T-helper 2 cell treated with Interferon-gamma antibody and Interleukin-4, amounts not matched to agents 5 μg/mL and 100 μg/mL, for 36 hours (primary cell): Measurements from ENCODE around the gene BCL6B.

Experiments
- DNase-seq: peaks from one replicate; pipeline ENCODE4 v3.0.0; 2021; ENCODE audit warnings: low spot score
- H3K27ac Mint-ChIP-seq: one replicate; pipeline ENCODE4 v1.8.0; 2021; ENCODE audit warnings: mild to moderate bottlenecking, mixed read lengths
- H3K27me3 Mint-ChIP-seq: one replicate; pipeline ENCODE4 v1.8.0; 2021; ENCODE audit warnings: low read depth, mixed read lengths
- H3K36me3 Mint-ChIP-seq: one replicate; pipeline ENCODE4 v1.8.0; 2021; ENCODE audit warnings: low read depth, mixed read lengths
- H3K4me1 Mint-ChIP-seq: one replicate; pipeline ENCODE4 v1.8.0; 2021; ENCODE audit warnings: low read depth, mixed read lengths
- H3K4me3 Mint-ChIP-seq: one replicate; pipeline ENCODE4 v1.8.0; 2022; ENCODE audit warnings: mild to moderate bottlenecking, moderate library complexity, mixed read lengths
- H3K9me3 Mint-ChIP-seq: one replicate; pipeline ENCODE4 v1.8.0; 2021; ENCODE audit warnings: mixed read lengths

BCL6B gene

GRCh38 chr17:6998855-6999508, 23.9 kb upstream of the BCL6B start:
- no peak for DNase-seq
- Mint-ChIP-seq H3K27me3 (no peaks in the 10 kb centered on the region), H3K27ac (no peak overlapping the region), H3K36me3 (peaks cover 36% of the 10 kb centered on the region), H3K9me3 (no peaks in the 10 kb centered on the region), H3K4me3 (no peak overlapping the region), H3K4me1 (peaks cover 3% of the 10 kb centered on the region)

- no peak overlapping the region for H3K27ac Mint-ChIP-seq
- DNase-seq = no peak
Observed at GRCh38 chr17:7001318-7001961, 21.4 kb upstream of the BCL6B start.

GRCh38 chr17:7002288-7003047, 20.4 kb upstream of the BCL6B start:
- Mint-ChIP-seq H3K9me3 (no peaks in the 10 kb centered on the region), H3K27me3 (no peaks in the 10 kb centered on the region), H3K36me3 (peaks cover 37% of the 10 kb centered on the region), H3K4me1 (peaks cover 11% of the 10 kb centered on the region), H3K27ac (no peak overlapping the region), H3K4me3 (no peak overlapping the region)
- no peak for DNase-seq

More at GRCh38 chr17:7001318-7001961, 21.4 kb upstream of the BCL6B start:
- Mint-ChIP-seq H3K4me3 (no peak overlapping the region), H3K36me3 (peaks cover 37% of the 10 kb centered on the region), H3K4me1 (peaks cover 9% of the 10 kb centered on the region), H3K9me3 (no peaks in the 10 kb centered on the region), H3K27me3 (no peaks in the 10 kb centered on the region)

GRCh38 chr17:7003745-7004144, 19.1 kb upstream of the BCL6B start:
- H3K9me3 Mint-ChIP-seq = no peaks in the 10 kb centered on the region
- H3K27ac Mint-ChIP-seq = no peak overlapping the region
- peaks cover 14% of the 10 kb centered on the region for H3K4me1 Mint-ChIP-seq
- no peaks in the 10 kb centered on the region for H3K27me3 Mint-ChIP-seq
- DNase-seq = no peak
- H3K36me3 Mint-ChIP-seq = peaks cover 28% of the 10 kb centered on the region
- H3K4me3 Mint-ChIP-seq = no peak overlapping the region

GRCh38 chr17:7004398-7005253, 18.2 kb upstream of the BCL6B start:
- peaks cover 22% of the 10 kb centered on the region for H3K4me1 Mint-ChIP-seq
- peak overlapping the region; percentile 20 for H3K27ac Mint-ChIP-seq
- no peaks in the 10 kb centered on the region for H3K9me3 Mint-ChIP-seq
- H3K27me3 Mint-ChIP-seq = no peaks in the 10 kb centered on the region
- H3K4me3 Mint-ChIP-seq = no peak overlapping the region
- DNase-seq = peak; percentile 36
- peaks cover 31% of the 10 kb centered on the region for H3K36me3 Mint-ChIP-seq

- H3K27me3 Mint-ChIP-seq = no peaks in the 10 kb centered on the region
- peaks cover 30% of the 10 kb centered on the region for H3K4me1 Mint-ChIP-seq
- H3K36me3 Mint-ChIP-seq = peaks cover 28% of the 10 kb centered on the region
- no peaks in the 10 kb centered on the region for H3K9me3 Mint-ChIP-seq
- DNase-seq = no peak
- no peak overlapping the region for H3K4me3 Mint-ChIP-seq
- H3K27ac Mint-ChIP-seq = no peak overlapping the region
Observed at GRCh38 chr17:7005716-7006115, 17.1 kb upstream of the BCL6B start.

GRCh38 chr17:7007143-7007542, 15.7 kb upstream of the BCL6B start:
- H3K36me3 Mint-ChIP-seq = peaks cover 24% of the 10 kb centered on the region
- DNase-seq = no peak
- no peaks in the 10 kb centered on the region for H3K27me3 Mint-ChIP-seq
- peaks cover 37% of the 10 kb centered on the region for H3K4me1 Mint-ChIP-seq
- no peaks in the 10 kb centered on the region for H3K9me3 Mint-ChIP-seq
- no peak overlapping the region for H3K27ac Mint-ChIP-seq
- no peak overlapping the region for H3K4me3 Mint-ChIP-seq

- Mint-ChIP-seq H3K9me3 (no peaks in the 10 kb centered on the region), H3K27ac (peak overlapping the region; percentile 31), H3K27me3 (no peaks in the 10 kb centered on the region), H3K4me3 (peak overlapping the region; percentile 100), H3K4me1 (peaks cover 46% of the 10 kb centered on the region), H3K36me3 (peaks cover 37% of the 10 kb centered on the region)
- no peak for DNase-seq
Observed at GRCh38 chr17:7010523-7010922, 12.3 kb upstream of the BCL6B start.

GRCh38 chr17:7011415-7011814, 11.4 kb upstream of the BCL6B start:
- H3K4me1 Mint-ChIP-seq = peaks cover 54% of the 10 kb centered on the region
- H3K27ac Mint-ChIP-seq = peak overlapping the region; percentile 99

GRCh38 chr17:7011942-7012254, 11.0 kb upstream of the BCL6B start:
- H3K27ac Mint-ChIP-seq = peak overlapping the region; percentile 99
- peaks cover 45% of the 10 kb centered on the region for H3K36me3 Mint-ChIP-seq
- peak overlapping the region; percentile 100 for H3K4me3 Mint-ChIP-seq
- no peaks in the 10 kb centered on the region for H3K27me3 Mint-ChIP-seq
- DNase-seq = no peak
- no peaks in the 10 kb centered on the region for H3K9me3 Mint-ChIP-seq
- peaks cover 58% of the 10 kb centered on the region for H3K4me1 Mint-ChIP-seq

More at GRCh38 chr17:7011415-7011814, 11.4 kb upstream of the BCL6B start:
- Mint-ChIP-seq H3K9me3 (no peaks in the 10 kb centered on the region), H3K36me3 (peaks cover 40% of the 10 kb centered on the region), H3K4me3 (peak overlapping the region; percentile 100), H3K27me3 (no peaks in the 10 kb centered on the region)
- no peak for DNase-seq

GRCh38 chr17:7014261-7014994, 8.4 kb upstream of the BCL6B start:
- peaks cover 48% of the 10 kb centered on the region for H3K36me3 Mint-ChIP-seq
- peak overlapping the region; percentile 99 for H3K27ac Mint-ChIP-seq
- H3K27me3 Mint-ChIP-seq = no peaks in the 10 kb centered on the region
- DNase-seq = peak; percentile 97
- peaks cover 62% of the 10 kb centered on the region for H3K4me1 Mint-ChIP-seq
- no peaks in the 10 kb centered on the region for H3K9me3 Mint-ChIP-seq
- H3K4me3 Mint-ChIP-seq = peak overlapping the region; percentile 100

- peak; percentile 85 for DNase-seq
- peaks cover 58% of the 10 kb centered on the region for H3K4me1 Mint-ChIP-seq
- no peaks in the 10 kb centered on the region for H3K27me3 Mint-ChIP-seq
- H3K27ac Mint-ChIP-seq = peak overlapping the region; percentile 99
- H3K9me3 Mint-ChIP-seq = no peaks in the 10 kb centered on the region
- peak overlapping the region; percentile 93 for H3K4me3 Mint-ChIP-seq
- H3K36me3 Mint-ChIP-seq = peaks cover 46% of the 10 kb centered on the region
Observed at GRCh38 chr17:7014995-7015958, 7.6 kb upstream of the BCL6B start.
